ENCODE results near the gene GALNTL6.
"Not testable (repeated sequence)": the region's sequence is repeated elsewhere in the genome, so short reads cannot be mapped to it uniquely, and the experiment has no call there.

The GALNTL6 gene

GRCh38 chr4:172974586-172974985 lies 1161.4 kb downstream of the GALNTL6 start:
- DNase-seq = no peak

GRCh38 chr4:172975651-172976229 lies 1162.5 kb downstream of the GALNTL6 start:
- no peak for DNase-seq

DNA sequence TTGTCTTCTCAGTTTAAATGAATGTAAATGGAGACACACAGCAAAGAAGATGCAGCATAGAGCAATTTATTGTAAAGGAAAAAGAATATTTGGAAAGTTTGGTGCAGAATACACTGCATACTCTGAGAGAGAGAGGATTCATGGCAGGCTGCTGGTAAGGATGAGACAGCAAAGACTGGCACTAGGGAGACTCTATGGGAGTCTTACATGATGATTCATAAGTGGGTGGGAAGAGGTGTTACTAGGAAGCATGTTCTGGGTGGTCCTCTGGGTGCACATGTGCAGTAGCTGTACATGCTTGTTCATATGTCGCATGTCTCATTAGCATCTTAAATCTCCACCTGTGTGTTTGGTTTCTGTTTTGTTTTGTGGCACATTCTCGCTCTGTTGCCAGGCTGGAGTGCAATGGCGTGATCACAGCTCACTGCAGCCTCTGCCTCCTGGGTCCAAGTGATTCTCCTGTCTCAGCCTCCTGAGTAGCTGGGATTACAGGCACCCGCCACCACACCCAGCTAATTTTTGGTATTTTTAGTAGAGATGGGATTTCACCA lies 1164.4 kb downstream of the GALNTL6 start:
- not testable (repeated sequence) for DNase-seq

DNA sequence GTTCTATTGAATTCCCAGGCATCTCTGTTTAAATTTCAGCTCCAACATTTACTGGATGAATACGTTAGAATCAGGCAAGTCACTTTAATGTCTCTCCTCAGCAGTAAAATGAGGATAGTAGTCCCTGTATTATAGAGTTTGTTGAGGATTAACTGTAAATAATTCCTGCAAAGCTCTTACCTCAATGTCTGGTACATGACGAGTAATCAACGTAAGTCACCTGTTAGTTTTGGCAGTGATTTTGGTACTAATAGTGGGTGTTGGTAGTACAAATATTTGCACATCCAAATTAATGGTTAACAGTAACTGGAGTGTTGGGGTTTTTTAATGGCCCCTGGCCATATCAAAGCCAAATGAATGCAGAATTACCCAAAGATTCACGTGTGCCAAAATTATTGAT lies 1165.6 kb downstream of the GALNTL6 start:
- no peak for DNase-seq

DNA sequence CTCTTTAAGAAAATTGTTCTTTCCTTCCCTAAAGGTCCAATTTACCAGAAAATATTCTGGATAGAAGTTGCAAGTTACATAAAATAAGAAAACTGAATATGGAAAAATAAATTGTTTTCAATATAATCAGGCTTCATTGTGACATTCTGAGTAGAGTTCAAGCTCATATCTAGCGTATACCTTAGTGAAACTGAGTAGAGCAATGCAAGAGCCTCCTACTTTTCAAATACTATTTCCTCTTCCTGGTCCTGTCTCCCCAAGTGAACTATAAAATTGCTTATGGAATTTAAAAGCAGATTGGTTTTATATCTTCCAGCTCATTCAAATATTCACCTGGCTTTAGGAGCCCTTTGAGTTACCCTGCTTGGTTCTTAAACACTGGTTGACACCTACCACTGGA lies 1166.1 kb downstream of the GALNTL6 start:
- DNase-seq = no peak

- no peak for DNase-seq
Observed at GRCh38 chr4:172980219-172980618, 1167.0 kb downstream of the GALNTL6 start.

GRCh38 chr4:172982151-172982590 lies 1169.0 kb downstream of the GALNTL6 start:
- DNase-seq = no peak

- DNase-seq = no peak
Observed at GRCh38 chr4:172983014-172983413, 1169.8 kb downstream of the GALNTL6 start.

- DNase-seq = no peak
Observed at GRCh38 chr4:172983631-172984030, 1170.4 kb downstream of the GALNTL6 start.

DNA sequence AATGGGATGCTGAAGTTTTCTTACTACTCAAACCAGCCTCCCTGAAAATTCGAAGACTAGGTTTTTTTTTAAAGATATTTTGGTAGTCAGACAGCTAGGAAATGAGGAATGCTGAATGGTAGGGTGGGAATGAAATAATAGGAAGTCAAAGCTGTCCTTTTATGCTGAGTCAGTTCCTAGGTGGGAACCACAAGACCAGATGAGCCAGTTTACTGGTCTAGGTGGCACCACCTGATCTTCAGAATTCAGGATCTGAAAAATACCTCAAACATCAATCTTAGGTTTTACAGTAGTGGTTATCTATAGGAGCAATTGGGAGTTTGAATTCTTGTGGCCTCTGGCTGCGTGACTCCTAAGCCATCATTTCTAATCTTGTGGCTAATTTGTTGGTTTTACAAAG lies 1172.3 kb downstream of the GALNTL6 start:
- DNase-seq = no peak

- no peak for DNase-seq
Observed at GRCh38 chr4:172986114-172986513, 1172.9 kb downstream of the GALNTL6 start.

DNA sequence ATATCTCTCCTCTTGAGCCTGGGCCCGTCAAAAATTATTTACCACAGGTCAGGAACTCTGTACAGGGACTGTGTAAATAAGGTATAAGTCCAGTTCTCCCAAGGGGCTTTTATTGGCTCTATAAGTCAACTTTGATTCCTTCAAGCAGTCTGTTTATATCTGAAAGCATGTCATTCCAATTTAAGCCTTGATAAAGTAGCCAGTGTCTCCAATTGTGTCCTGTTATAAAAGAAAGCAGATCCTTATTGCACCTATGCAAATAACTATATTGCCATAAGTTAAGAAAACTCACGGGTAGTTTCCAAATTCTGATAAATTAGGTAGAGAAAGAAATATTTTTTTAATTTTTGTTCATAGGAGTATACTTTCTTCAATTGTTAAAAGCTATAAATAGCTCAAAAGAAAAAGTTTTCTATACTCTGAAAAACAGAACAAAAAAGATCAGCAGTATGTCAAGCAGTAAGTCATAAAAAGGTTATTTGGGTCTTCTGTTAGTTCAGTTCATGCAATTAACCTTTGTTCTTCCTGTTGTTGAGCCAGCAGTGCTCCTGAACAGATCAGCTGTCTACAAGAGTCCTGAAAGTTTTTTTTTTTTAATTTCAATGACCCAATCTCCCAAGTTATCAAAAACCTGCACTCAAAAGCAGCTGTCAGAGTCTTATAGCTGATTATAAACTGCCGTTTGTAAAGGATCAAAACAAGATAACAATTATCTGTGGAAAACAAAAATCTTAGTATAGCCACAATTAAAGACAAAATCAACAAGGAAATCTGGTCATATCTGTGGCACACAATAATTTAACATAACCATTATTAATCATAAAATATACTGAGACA lies 1177.0 kb downstream of the GALNTL6 start:
- no peak for DNase-seq

- DNase-seq = no peak
Observed at GRCh38 chr4:172992648-172993378, 1179.6 kb downstream of the GALNTL6 start.

DNA sequence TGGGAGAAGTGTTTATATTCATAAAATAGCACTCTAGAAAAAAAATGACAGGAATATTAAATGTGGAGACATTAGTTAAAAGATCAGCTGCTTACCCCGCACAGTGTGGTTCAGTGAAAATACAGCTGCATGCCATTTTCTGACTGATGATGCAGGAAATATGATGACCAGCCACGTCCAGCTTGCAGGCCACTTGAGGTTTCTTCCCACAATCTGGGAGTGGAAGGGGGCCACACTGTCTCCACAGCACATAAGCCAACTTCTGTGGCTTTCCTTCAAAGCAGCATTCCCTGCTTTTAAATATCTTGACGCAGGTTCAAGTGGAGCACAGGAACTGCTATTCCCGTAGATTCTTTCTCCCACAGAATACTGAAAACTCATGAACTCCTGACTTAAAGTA lies 1182.0 kb downstream of the GALNTL6 start:
- no peak for DNase-seq

DNA sequence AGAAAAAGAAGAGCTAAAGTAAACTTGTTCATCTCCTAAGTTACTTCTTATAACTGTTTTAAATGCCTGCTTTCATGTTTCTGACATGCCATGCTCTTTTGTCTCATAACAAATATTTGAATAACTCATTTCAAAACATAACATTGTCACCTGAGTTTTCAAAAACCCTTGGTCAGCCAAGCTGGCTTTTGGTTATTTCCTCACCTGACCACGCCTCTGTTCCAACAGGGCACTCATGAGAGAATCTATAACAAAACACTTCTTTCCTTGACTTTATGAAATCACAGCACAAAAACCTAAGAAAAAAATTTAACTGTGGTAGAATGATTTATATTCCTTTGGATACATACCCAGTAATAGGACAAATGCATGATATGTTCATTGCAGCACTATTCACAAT lies 1182.5 kb downstream of the GALNTL6 start:
- DNase-seq = no peak

- no peak for DNase-seq
Observed at GRCh38 chr4:172996571-172997216, 1183.5 kb downstream of the GALNTL6 start.

DNA sequence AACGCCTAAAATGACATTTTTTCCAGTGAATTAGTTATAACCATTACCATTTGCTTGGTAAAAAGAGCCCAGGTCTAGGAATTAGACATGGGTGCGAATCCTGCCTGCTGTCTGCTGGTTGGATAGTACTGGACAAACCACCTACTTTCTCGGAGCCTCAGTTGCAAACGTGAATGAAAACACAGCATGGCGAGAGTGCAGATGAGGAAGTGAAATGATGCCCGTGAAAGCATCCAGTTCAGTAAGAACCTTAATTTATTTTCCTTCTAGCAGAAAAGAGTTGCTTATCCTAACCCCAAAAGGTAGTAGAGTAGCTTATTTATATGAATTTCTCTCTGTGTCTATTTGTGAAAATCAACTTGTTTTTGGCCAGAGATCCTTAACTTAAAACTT lies 1184.0 kb downstream of the GALNTL6 start:
- DNase-seq = no peak

- no peak for DNase-seq
Observed at GRCh38 chr4:172997856-172998255, 1184.7 kb downstream of the GALNTL6 start.

GRCh38 chr4:172998527-172999469 lies 1185.6 kb downstream of the GALNTL6 start:
- no peak for DNase-seq

GRCh38 chr4:173001571-173001970 lies 1188.4 kb downstream of the GALNTL6 start:
- DNase-seq = no peak

DNA sequence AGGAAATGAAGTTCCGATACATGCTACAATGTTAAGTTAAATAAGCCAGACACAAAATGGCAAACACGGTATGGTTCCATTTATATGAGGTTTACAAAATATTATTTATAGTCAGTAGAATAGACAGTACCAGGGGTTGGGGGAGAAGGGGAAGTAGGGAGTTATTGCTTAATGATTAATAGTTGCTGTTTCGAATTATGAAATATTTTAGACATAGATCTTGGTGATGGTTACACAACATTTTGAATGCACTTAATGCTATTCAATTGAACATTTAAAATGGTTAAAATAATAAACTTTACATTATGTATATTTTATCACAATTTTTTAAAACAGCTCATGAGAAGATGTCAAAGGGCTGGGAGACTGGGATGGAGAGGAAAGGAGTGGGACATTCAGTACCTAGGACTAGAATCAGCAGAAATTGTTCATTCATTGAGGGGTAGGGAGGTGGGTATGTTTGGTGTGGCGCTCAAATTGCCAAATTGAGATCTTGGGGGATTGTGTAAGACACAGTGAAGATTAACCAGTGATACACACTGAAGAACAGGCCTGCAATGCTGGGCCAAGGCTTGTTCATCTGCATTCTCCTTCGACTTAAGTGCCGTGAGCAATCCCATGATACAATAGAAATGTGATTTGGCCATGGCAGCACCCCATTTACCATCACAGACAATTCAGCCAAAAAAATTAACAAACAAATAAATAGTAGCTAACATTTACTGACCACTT lies 1189.8 kb downstream of the GALNTL6 start:
- DNase-seq = no peak

All from NCI-H1417 treated with DMSO at 0.1 percent for 48 hours (cell line).